Endodermal cell (in vitro differentiated cells): ENCODE measurements around the gene MAIP1. TPM values are rescaled to one million over a fixed set of nuclear protein-coding genes. Genes with fewer than 3 reads are reported as not detected.

Source experiments
- DNase-seq: peaks from one replicate; pipeline ENCODE4 v3.0.0-alpha.2; 2017
- H3K27ac ChIP-seq: 2 replicates; pipeline ENCODE4 v1.5.1; 2013; ENCODE audit warnings: mild to moderate bottlenecking, low read depth, low read length, moderate library complexity
- H3K27me3 ChIP-seq: 2 replicates; pipeline ENCODE4 v1.6.1; 2013; ENCODE audit warnings: mild to moderate bottlenecking, low read length, moderate library complexity; ENCODE audit not compliant: insufficient read depth, control insufficient read depth, poor library complexity, severe bottlenecking
- H3K36me3 ChIP-seq: 2 replicates; pipeline ENCODE4 v1.7.0; 2013; ENCODE audit warnings: mild to moderate bottlenecking, low read length, moderate library complexity; ENCODE audit not compliant: control insufficient read depth, insufficient read depth
- H3K4me1 ChIP-seq: one replicate; pipeline ENCODE4 v1.7.0; 2013; ENCODE audit warnings: low read length; ENCODE audit not compliant: control insufficient read depth, insufficient read depth
- H3K4me3 ChIP-seq: 2 replicates; pipeline ENCODE4 v1.5.1; 2013; ENCODE audit warnings: mild to moderate bottlenecking, low read length, moderate library complexity
- H3K9ac ChIP-seq: 2 replicates; pipeline ENCODE4 v1.6.1; 2013; ENCODE audit warnings: mild to moderate bottlenecking, low read length, moderate library complexity; ENCODE audit not compliant: poor library complexity, severe bottlenecking; ENCODE audit errors: extremely low read depth
- H3K9me3 ChIP-seq: 2 replicates; pipeline ENCODE4 v1.6.1; 2013; ENCODE audit warnings: mild to moderate bottlenecking, low read length, moderate library complexity; ENCODE audit not compliant: control insufficient read depth
- H3K27ac Mint-ChIP-seq: 2 replicates; pipeline ENCODE4 v1.8.0; 2020; ENCODE audit warnings: mixed read lengths
- H3K27me3 Mint-ChIP-seq: 2 replicates; pipeline ENCODE4 v1.8.0; 2021; ENCODE audit warnings: mild to moderate bottlenecking, mixed read lengths; ENCODE audit not compliant: insufficient read depth
- H3K36me3 Mint-ChIP-seq: 2 replicates; pipeline ENCODE4 v1.8.0; 2020; ENCODE audit warnings: low read depth, mixed read lengths
- H3K4me1 Mint-ChIP-seq: 2 replicates; pipeline ENCODE4 v1.8.0; 2020; ENCODE audit warnings: mixed read lengths
- H3K4me3 Mint-ChIP-seq: 2 replicates; pipeline ENCODE4 v1.8.0; 2020; ENCODE audit warnings: mild to moderate bottlenecking, moderate library complexity, mixed read lengths
- H3K9me3 Mint-ChIP-seq: 2 replicates; pipeline ENCODE4 v1.8.0; 2020; ENCODE audit warnings: mild to moderate bottlenecking, mixed read lengths
- WGBS, 2 experiments: methylation state at CpG; one replicate each; pipeline versions ENCODE4 v1.1.5 to v1.1.7; 2013; ENCODE audit warnings: missing lambda C conversion rate in 2 of 2, mixed read lengths in 1 of 2; ENCODE audit not compliant: insufficient coverage in 1 of 2, insufficient read length in 1 of 2; 5-methylcytosine and 5-hydroxymethylcytosine counted together
- long read RNA-seq, 4 experiments: library from polyadenylated mRNA in 2 of 4; library from RNA in 1 of 4; library from capped mRNA in 1 of 4; stranded (forward) in 3 of 4; unstranded in 1 of 4; transcript quantifications; one replicate each; pipeline ENCODE4 v2.0.0, GENCODE V29; 2020 to 2021; ENCODE audit warnings: inconsistent platforms in 1 of 4
- polyA plus RNA-seq, 2 experiments: library from polyadenylated mRNA; stranded (reverse); fragments of 50-300 nt; gene quantifications; one replicate each; pipeline ENCODE4 v1.2.3, GENCODE V29; 2013
- total RNA-seq, 2 donors: library from RNA; stranded (reverse); fragmentation: NEBNext Ultra II Directional in 1 of 2; extraction: Animal tissue kit (Norgen Biotek cat#: 25700) in 1 of 2; gene quantifications; 2 replicates in 1 of 2; 3 replicates in 1 of 2; pipeline ENCODE4 v1.2.1, GENCODE V29; 2021
- TF ChIP-seq, protein P1 (sequence below): fragments of 200-600 bp; sonication (generic); conservative IDR thresholded peaks from 2 replicates; pipeline ENCODE4 v1.5.0; 2021; ENCODE audit warnings: antibody characterized with exemption, mild to moderate bottlenecking

Gene MAIP1
- 10 to 100 TPM; 20.9 to 23.7 TPM for total RNA-seq
- 22.7 TPM for polyA plus RNA-seq (2013, experiment 1 of 2)
- polyA plus RNA-seq (2013, experiment 2 of 2): 22.9 TPM
- long read RNA-seq, experiment 1, transcript MAIP1-202 (5 exons, 1,386 nt): major isoform, 23 of 25 reads
- long read RNA-seq, experiment 1, partial matches to known transcripts: 0 of 25 reads
- long read RNA-seq, experiment 1, other reads (novel, unspliced or antisense): 2 of 25 reads
- long read RNA-seq, experiment 2, transcript MAIP1-202 (5 exons, 1,386 nt): major isoform, 42 of 46 reads
- long read RNA-seq, experiment 2, partial matches to known transcripts: 0 of 46 reads
- long read RNA-seq, experiment 2, other reads (novel, unspliced or antisense): 4 of 46 reads
- long read RNA-seq, experiment 3, transcript MAIP1-202 (5 exons, 1,386 nt): major isoform, 75 of 84 reads
- long read RNA-seq, experiment 3, partial matches to known transcripts: 1 of 84 reads
- long read RNA-seq, experiment 3, other reads (novel, unspliced or antisense): 6 of 84 reads
- long read RNA-seq, experiment 4, transcript MAIP1-202 (5 exons, 1,386 nt): major isoform, 110 of 115 reads
- long read RNA-seq, experiment 4, partial matches to known transcripts: 0 of 115 reads
- long read RNA-seq, experiment 4, other reads (novel, unspliced or antisense): 5 of 115 reads

GRCh38 chr2:199955339-199956061 is at the start of gene MAIP1, which contains the start of gene TYW5:
TSS of gene MAIP1 (plus strand) at chr2:199955582. CDS start at chr2:199955799, 217 bp downstream.
TSS of gene TYW5 (minus strand) at chr2:199955491. CDS start at chr2:199955470, 21 bp downstream.
- WGBS, 2 experiments: 0% methylated on average over 32 to 64 of the region's 64 CpGs
- Mint-ChIP-seq H3K9me3 (no peaks in the 10 kb centered on the region), H3K27me3 (no peaks in the 10 kb centered on the region), H3K27ac (peak within 1 kb of the TSS; percentile 100), H3K36me3 (peaks cover 37% of the 10 kb centered on the region), H3K4me1 (peaks cover 13% of the 10 kb centered on the region), H3K4me3 (peak within 1 kb of the TSS; percentile 96)
- peak within 1 kb of the TSS; percentile 99 for H3K4me3 ChIP-seq
- H3K9me3 ChIP-seq: no peaks in the 10 kb centered on the region
- peak within 1 kb of the TSS; percentile 77 for H3K9ac ChIP-seq
- peak within 1 kb of the TSS; percentile 93 for H3K27ac ChIP-seq
- TF ChIP-seq, protein P1, sequence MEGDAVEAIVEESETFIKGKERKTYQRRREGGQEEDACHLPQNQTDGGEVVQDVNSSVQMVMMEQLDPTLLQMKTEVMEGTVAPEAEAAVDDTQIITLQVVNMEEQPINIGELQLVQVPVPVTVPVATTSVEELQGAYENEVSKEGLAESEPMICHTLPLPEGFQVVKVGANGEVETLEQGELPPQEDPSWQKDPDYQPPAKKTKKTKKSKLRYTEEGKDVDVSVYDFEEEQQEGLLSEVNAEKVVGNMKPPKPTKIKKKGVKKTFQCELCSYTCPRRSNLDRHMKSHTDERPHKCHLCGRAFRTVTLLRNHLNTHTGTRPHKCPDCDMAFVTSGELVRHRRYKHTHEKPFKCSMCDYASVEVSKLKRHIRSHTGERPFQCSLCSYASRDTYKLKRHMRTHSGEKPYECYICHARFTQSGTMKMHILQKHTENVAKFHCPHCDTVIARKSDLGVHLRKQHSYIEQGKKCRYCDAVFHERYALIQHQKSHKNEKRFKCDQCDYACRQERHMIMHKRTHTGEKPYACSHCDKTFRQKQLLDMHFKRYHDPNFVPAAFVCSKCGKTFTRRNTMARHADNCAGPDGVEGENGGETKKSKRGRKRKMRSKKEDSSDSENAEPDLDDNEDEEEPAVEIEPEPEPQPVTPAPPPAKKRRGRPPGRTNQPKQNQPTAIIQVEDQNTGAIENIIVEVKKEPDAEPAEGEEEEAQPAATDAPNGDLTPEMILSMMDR: peak; percentile 42
- peaks cover 44% of the 10 kb centered on the region for H3K36me3 ChIP-seq
- no peaks in the 10 kb centered on the region for H3K4me1 ChIP-seq
- peak; percentile 93 for DNase-seq
- no peaks in the 10 kb centered on the region for H3K27me3 ChIP-seq

GRCh38 chr2:199907008-199907714 is 48.2 kb upstream of the MAIP1 start:
- WGBS, 2 experiments: 83% methylated on average over 1 of the region's 2 CpGs; no CpG with 5 or more reads in 1 of the 2 experiments
- Histone ChIP-seq H3K4me3 (no peak overlapping the region), H3K4me1 (no peaks in the 10 kb centered on the region), H3K9ac (no peak overlapping the region), H3K36me3 (no peaks in the 10 kb centered on the region), H3K9me3 (no peaks in the 10 kb centered on the region), H3K27me3 (no peaks in the 10 kb centered on the region), H3K27ac (no peak overlapping the region)
- no peaks in the 10 kb centered on the region for H3K9me3 Mint-ChIP-seq
- H3K4me1 Mint-ChIP-seq: peaks cover 3% of the 10 kb centered on the region
- H3K27me3 Mint-ChIP-seq: no peaks in the 10 kb centered on the region
- TF ChIP-seq, protein P1: no peak
- H3K4me3 Mint-ChIP-seq: no peak overlapping the region
- no peak overlapping the region for H3K27ac Mint-ChIP-seq
- DNase-seq: no peak
- H3K36me3 Mint-ChIP-seq: no peaks in the 10 kb centered on the region
